Psoas muscle (tissue), 8 donors: Measurements from ENCODE around the gene SLC4A5. TPM values are rescaled to one million over a fixed set of nuclear protein-coding genes. Genes with fewer than 3 reads are reported as not detected.

ENCODE experiments used
- ATAC-seq, 4 donors: fragments of 200-7000 bp; cut with Tn5 transposase; one replicate each; pipeline ENCODE4 v1.9.1; 2020; ENCODE audit warnings: moderate library complexity in 3 of 4, mild to moderate bottlenecking in 2 of 4
- DNase-seq, 2 donors: peaks; one replicate each; pipeline ENCODE4 v3.0.0-alpha.2; 2020
- H3K27ac ChIP-seq: fragments of 200-600 bp; one replicate; pipeline ENCODE4 v1.8.0; 2022
- H3K27me3 ChIP-seq, 3 donors: fragments of 200-600 bp in 1 of 3; one replicate each; pipeline versions ENCODE4 v1.6.1 to v1.8.0; 2013 to 2022; ENCODE audit warnings: low read length in 2 of 3, mild to moderate bottlenecking in 2 of 3, moderate library complexity in 1 of 3; ENCODE audit not compliant: insufficient read depth in 3 of 3
- H3K36me3 ChIP-seq, 2 donors: fragments of 200-600 bp in 1 of 2; one replicate each; pipeline versions ENCODE4 v1.6.1 to v1.8.0; 2013 to 2022; ENCODE audit warnings: low read depth in 1 of 2, mild to moderate bottlenecking in 1 of 2, moderate library complexity in 1 of 2; ENCODE audit not compliant: insufficient read depth in 1 of 2
- H3K4me1 ChIP-seq: fragments of 200-600 bp; one replicate; pipeline ENCODE4 v1.8.0; 2022
- H3K4me3 ChIP-seq: fragments of 200-600 bp; one replicate; pipeline ENCODE4 v1.8.0; 2022; ENCODE audit warnings: mild to moderate bottlenecking
- H3K9me3 ChIP-seq: fragments of 200-600 bp; one replicate; pipeline ENCODE4 v1.8.0; 2022
- WGBS, 3 donors: extraction: QIAGEN DNeasy Blood & Tissue Kit; methylation state at CpG; one replicate each; pipeline versions ENCODE4 v1.1.6 to v1.1.7; 2013; 5-methylcytosine and 5-hydroxymethylcytosine counted together
- intact Hi-C, 2 donors: fragments of 100-400 bp; cut with DNase I; formaldehyde crosslinking; loops; one replicate each; pipeline versions ENCODE4 v1.11.0 to v1.14.2; 2022
- polyA plus RNA-seq, 3 donors: library from polyadenylated mRNA; stranded (reverse); fragments of 200-250 nt; gene quantifications; one replicate each; pipeline ENCODE4 v1.2.3, GENCODE V29; 2013
- total RNA-seq, 4 donors: library from RNA; stranded (reverse); fragmentation: NEBNext Ultra II Directional in 2 of 4; extraction: Animal tissue kit (Norgen Biotek cat#: 25700) in 2 of 4; gene quantifications; one replicate each; pipeline versions ENCODE4 v1.2.1 to v1.2.4, GENCODE V29; 2021 to 2023
- TF ChIP-seq, protein P1 (sequence below): fragments of 200-600 bp; IDR thresholded peaks from one replicate; pipeline ENCODE4 v1.8.0; 2022; ENCODE audit warnings: antibody characterized with exemption
- donor health status: healthy with polysubstance abuse.
- donor health status: DM: no; HTN: no; CAD: no; lungs with moderate emphysema.
- donor health status: Bipolar disorder and iron deficiency.
- donor health status: healthy.
- donor health status: DM: yes; HTN: yes; CAD: no.
- donor health status: DM: no; HTN: no; CAD: no.
- donor health status: DM: no; HTN: no; CAD: no.
- donor health status: DM: yes; HTN: yes; CAD: no.

Gene SLC4A5
- total and polyA plus RNA-seq, 7 donors, result 0.27 to 5.7 (median 0.57) TPM

DNA sequence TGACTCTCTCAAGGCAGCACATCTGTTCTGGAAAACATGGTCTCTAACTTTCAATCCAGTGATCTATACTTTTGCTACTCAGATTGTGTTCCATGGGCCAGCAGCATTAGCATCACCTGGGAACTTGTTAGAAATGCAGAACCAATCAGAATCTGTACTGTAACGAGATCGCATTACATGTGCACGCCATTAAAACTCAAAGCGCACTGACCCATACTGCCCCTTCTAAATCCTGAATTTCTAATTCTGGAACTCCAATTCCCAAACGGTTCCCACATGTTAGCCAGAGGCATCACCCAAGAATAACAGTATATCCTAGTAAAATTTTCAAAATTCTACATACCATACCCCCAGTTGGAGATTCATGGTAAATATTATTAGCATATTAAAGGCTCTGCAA lies 47.4 kb upstream of the SLC4A5 start:
- Histone ChIP-seq H3K9me3 (no peaks in the 10 kb centered on the region), H3K4me1 (peaks cover 43% of the 10 kb centered on the region), H3K36me3 (peaks cover 0 to under 1% of the 10 kb centered on the region in 2 donors), H3K27ac (no peak overlapping the region), H3K4me3 (peak overlapping the region; percentile 91), H3K27me3 (peaks cover 0 to 2% (median 0%) of the 10 kb centered on the region in 3 donors)
- no peak for DNase-seq
- intact Hi-C loops, result no loop called here
- 29 to 35% (median 30%) methylated on average over 5 of the region's 5 CpGs for WGBS, 3 donors
- TF ChIP-seq, protein P1, sequence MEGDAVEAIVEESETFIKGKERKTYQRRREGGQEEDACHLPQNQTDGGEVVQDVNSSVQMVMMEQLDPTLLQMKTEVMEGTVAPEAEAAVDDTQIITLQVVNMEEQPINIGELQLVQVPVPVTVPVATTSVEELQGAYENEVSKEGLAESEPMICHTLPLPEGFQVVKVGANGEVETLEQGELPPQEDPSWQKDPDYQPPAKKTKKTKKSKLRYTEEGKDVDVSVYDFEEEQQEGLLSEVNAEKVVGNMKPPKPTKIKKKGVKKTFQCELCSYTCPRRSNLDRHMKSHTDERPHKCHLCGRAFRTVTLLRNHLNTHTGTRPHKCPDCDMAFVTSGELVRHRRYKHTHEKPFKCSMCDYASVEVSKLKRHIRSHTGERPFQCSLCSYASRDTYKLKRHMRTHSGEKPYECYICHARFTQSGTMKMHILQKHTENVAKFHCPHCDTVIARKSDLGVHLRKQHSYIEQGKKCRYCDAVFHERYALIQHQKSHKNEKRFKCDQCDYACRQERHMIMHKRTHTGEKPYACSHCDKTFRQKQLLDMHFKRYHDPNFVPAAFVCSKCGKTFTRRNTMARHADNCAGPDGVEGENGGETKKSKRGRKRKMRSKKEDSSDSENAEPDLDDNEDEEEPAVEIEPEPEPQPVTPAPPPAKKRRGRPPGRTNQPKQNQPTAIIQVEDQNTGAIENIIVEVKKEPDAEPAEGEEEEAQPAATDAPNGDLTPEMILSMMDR, result no peak
- no peak for ATAC-seq

DNA sequence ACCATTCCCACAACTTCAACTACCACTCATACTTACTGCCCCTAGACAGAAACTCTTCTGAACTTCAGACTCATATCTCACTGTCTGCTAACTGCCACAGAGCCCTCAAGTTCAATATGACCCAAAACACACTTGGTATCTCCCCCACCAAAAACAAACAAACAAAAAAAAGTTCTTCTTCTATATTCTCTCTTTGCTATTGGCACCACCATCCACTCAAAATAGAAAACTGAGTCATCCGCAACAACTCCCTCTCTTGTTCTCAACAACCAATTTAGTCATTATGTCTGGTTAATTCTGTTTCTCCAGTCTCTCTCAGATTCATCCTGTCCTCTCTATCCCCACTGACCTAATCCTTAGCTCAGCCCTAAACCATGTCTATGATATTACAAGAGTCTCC lies 44.1 kb upstream of the SLC4A5 start:
- no peak for ATAC-seq
- Histone ChIP-seq H3K4me3 (no peak overlapping the region), H3K36me3 (peaks cover 2 to 9% of the 10 kb centered on the region in 2 donors), H3K9me3 (no peaks in the 10 kb centered on the region), H3K4me1 (peaks cover 55% of the 10 kb centered on the region), H3K27ac (no peak overlapping the region), H3K27me3 (no peaks in the 10 kb centered on the region)
- no peak for DNase-seq
- TF ChIP-seq, protein P1, result no peak
- WGBS, 3 donors, result 72 to 86% (median 77%) methylated on average over 1 of the region's 1 CpG
- intact Hi-C loops, result no loop called here

DNA sequence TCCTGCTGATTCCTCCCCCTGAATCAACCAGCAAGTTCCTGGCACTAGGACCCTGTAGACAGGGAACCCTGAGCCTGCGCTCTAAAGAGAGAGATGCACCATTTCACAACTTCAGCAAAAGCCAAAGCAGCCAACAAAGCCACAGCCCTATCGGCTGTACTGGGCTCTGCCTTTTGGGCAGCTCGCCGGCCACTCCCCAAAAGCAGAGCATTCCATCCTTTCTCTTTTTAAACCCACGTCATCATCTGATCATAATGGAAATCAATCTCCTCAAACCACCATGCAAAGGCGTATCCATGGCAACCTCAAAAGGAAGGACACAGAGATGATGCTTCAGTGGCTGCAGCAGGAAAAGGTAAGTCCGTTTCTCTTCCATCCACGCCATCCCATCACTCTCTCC lies 42.2 kb upstream of the SLC4A5 start:
- intact Hi-C loops, result no loop called here
- TF ChIP-seq, protein P1, result no peak
- Histone ChIP-seq H3K4me3 (no peak overlapping the region), H3K27ac (no peak overlapping the region), H3K4me1 (peaks cover 68% of the 10 kb centered on the region), H3K36me3 (peaks cover 2 to 9% of the 10 kb centered on the region in 2 donors), H3K27me3 (no peaks in the 10 kb centered on the region), H3K9me3 (no peaks in the 10 kb centered on the region)
- DNase-seq (no peak), ATAC-seq (peak in 1 of 4 donors; percentile 34)
- 73 to 78% (median 76%) methylated on average over 8 of the region's 8 CpGs for WGBS, 3 donors

DNA sequence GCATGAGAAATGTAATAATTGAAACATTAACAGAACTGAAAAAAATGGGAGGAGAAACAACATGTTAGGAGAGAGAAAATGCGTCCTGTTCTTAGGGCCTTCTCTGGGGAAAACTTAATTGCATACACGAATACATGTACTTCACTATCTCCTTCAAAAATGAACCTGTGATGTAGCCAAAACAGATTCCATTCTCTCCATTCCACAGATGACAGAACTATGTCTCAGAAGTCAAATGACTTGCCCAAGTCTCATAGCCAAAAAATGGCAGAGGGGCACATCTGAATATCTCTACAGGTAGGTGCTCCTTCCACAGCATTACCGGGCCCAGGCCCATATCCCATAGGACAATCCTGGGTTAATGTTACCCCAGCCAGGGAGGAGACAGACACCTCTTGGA lies 40.8 kb upstream of the SLC4A5 start:
- peaks cover 66% of the 10 kb centered on the region for H3K4me1 ChIP-seq
- H3K27me3 ChIP-seq, result no peaks in the 10 kb centered on the region
- no peak overlapping the region for H3K27ac ChIP-seq
- TF ChIP-seq, protein P1, result no peak
- DNase-seq, result no peak
- no peak for ATAC-seq
- no peak overlapping the region for H3K4me3 ChIP-seq
- intact Hi-C loops, result no loop called here
- no peaks in the 10 kb centered on the region for H3K9me3 ChIP-seq
- 54 to 61% (median 55%) methylated on average over 3 of the region's 3 CpGs for WGBS, 3 donors
- peaks cover 2 to 9% of the 10 kb centered on the region in 2 donors for H3K36me3 ChIP-seq

DNA sequence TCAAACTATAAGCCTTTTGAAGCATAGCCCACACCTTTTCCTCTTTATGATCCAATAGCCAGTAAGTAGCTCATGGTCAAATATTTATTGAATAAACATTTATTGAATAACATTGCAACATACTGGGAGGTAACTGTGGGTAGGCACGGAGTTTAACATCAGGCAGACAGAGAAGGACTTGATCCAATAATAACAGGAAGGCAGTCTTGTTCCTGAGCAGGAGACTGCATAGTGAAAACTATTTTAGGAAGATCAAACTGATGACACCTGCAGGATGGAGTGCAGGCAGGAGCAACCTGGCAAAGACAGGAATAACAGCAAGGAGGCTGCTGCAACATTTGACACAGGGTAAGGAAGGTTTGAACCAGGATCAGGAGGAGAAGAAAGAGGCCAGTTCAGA lies 40.0 kb upstream of the SLC4A5 start:
- H3K27me3 ChIP-seq, result no peaks in the 10 kb centered on the region
- peaks cover 2 to 9% of the 10 kb centered on the region in 2 donors for H3K36me3 ChIP-seq
- no peak overlapping the region for H3K27ac ChIP-seq
- ATAC-seq (peak in 2 of 4 donors; percentile 23 to 57), DNase-seq (no peak)
- no peaks in the 10 kb centered on the region for H3K9me3 ChIP-seq
- no peak overlapping the region for H3K4me3 ChIP-seq
- intact Hi-C loops, result no loop called here
- H3K4me1 ChIP-seq, result peaks cover 58% of the 10 kb centered on the region
- TF ChIP-seq, protein P1, result no peak
- WGBS, 3 donors, result 6 to 19% (median 12%) methylated on average over 1 of the region's 1 CpG
